WTC11 (cell line): Measurements from ENCODE around the gene COPB2. TPM values are rescaled to one million over a fixed set of nuclear protein-coding genes. Genes with fewer than 3 reads are reported as not detected.

ENCODE experiments used
- ATAC-seq: fragments of 200-7000 bp; cut with Tn5 transposase; 2 replicates; pipeline ENCODE4 v1.10.0; 2021; ENCODE audit warnings: mild to moderate bottlenecking, moderate library complexity
- CTCF ChIA-PET: fragments of 300-600 bp; sonication (Branson Sonifier 250); formaldehyde crosslinking; loops from one replicate; lab custom pipeline; 2021; ENCODE audit warnings: antibody characterized with exemption; lab: Charles Lee
- POLR2A ChIA-PET: fragments of 350-600 bp; sonication (Branson Sonifier 250); formaldehyde crosslinking; loops from one replicate; lab custom pipeline; 2021; ENCODE audit warnings: antibody characterized with exemption; lab: Charles Lee
- DNase-seq: peaks from one replicate; pipeline ENCODE4 v3.0.0; 2021; ENCODE audit warnings: low spot score
- H3K27ac Mint-ChIP-seq: 2 replicates; pipeline ENCODE4 v1.8.0; 2021; ENCODE audit warnings: mixed read lengths
- H3K27me3 Mint-ChIP-seq: 2 replicates; pipeline ENCODE4 v1.8.0; 2021; ENCODE audit warnings: low read depth, mild to moderate bottlenecking, moderate library complexity, mixed read lengths
- H3K36me3 Mint-ChIP-seq: 2 replicates; pipeline ENCODE4 v1.8.0; 2021; ENCODE audit warnings: mixed read lengths
- H3K4me1 Mint-ChIP-seq: 2 replicates; pipeline ENCODE4 v1.8.0; 2022; ENCODE audit warnings: mixed read lengths
- H3K4me3 Mint-ChIP-seq: 2 replicates; pipeline ENCODE4 v1.8.0; 2021; ENCODE audit warnings: mild to moderate bottlenecking, moderate library complexity, mixed read lengths
- H3K9me3 Mint-ChIP-seq: 2 replicates; pipeline ENCODE4 v1.8.0; 2021; ENCODE audit warnings: mixed read lengths
- ATF2 ChIP-seq: sonication (generic); formaldehyde crosslinking; IDR thresholded peaks from 2 replicates; pipeline ENCODE4 v1.8.1; 2022; ENCODE audit warnings: low read depth, missing genetic modification reagents, borderline replicate concordance
- CDX4 ChIP-seq: fragments of 250-450 bp; sonication (Bioruptor Pico); IDR thresholded peaks from 2 replicates; pipeline ENCODE4 v1.9.0; 2021; ENCODE audit warnings: moderate library complexity, mild to moderate bottlenecking, inconsistent platforms, borderline replicate concordance
- ELF4 ChIP-seq: sonication (generic); formaldehyde crosslinking; IDR thresholded peaks from 2 replicates; pipeline ENCODE4 v1.8.1; 2022; ENCODE audit warnings: low read depth, mild to moderate bottlenecking, moderate library complexity, missing genetic modification reagents
- GRHL2 ChIP-seq: fragments of 250-450 bp; sonication (Bioruptor Pico); IDR thresholded peaks from 2 replicates; pipeline ENCODE4 v1.8.0; 2022; ENCODE audit warnings: mild to moderate bottlenecking, moderate library complexity; ENCODE audit not compliant: insufficient replicate concordance, severe bottlenecking
- IRF1 ChIP-seq: sonication (generic); formaldehyde crosslinking; IDR thresholded peaks from 2 replicates; pipeline ENCODE4 v1.8.0; 2023; ENCODE audit warnings: missing genetic modification reagents
- IRF2 ChIP-seq: sonication (generic); formaldehyde crosslinking; IDR thresholded peaks from 2 replicates; pipeline ENCODE4 v1.8.0; 2022; ENCODE audit warnings: low read depth, missing genetic modification reagents, borderline replicate concordance
- JUN ChIP-seq: sonication (generic); formaldehyde crosslinking; IDR thresholded peaks from 2 replicates; pipeline ENCODE4 v1.8.0; 2023; ENCODE audit warnings: mild to moderate bottlenecking, missing genetic modification reagents
- NR3C1 ChIP-seq: sonication (generic); formaldehyde crosslinking; conservative IDR thresholded peaks from 2 replicates; pipeline ENCODE4 v1.8.1; 2023; ENCODE audit warnings: low read depth, mild to moderate bottlenecking, missing genetic modification reagents
- SOX15 ChIP-seq: fragments of 250-450 bp; sonication (Bioruptor Pico); IDR thresholded peaks from 2 replicates; pipeline ENCODE4 v1.9.0; 2021; ENCODE audit warnings: mild to moderate bottlenecking
- TEAD4 ChIP-seq: sonication (generic); formaldehyde crosslinking; IDR thresholded peaks from 2 replicates; pipeline ENCODE4 v1.8.0; 2022; ENCODE audit warnings: mild to moderate bottlenecking, missing genetic modification reagents
- ZMAT4 ChIP-seq: fragments of 250-450 bp; sonication (Bioruptor Pico); IDR thresholded peaks from 2 replicates; pipeline ENCODE4 v1.9.0; 2021; ENCODE audit warnings: mild to moderate bottlenecking
- total RNA-seq: library from RNA; stranded (reverse); gene quantifications from 3 replicates; pipeline ENCODE4 v1.2.3, GENCODE V29; 2021
- TF ChIP-seq, protein P1 (sequence below): sonication (generic); formaldehyde crosslinking; IDR thresholded peaks from 2 replicates; pipeline ENCODE4 v1.8.0; 2022; ENCODE audit warnings: missing genetic modification reagents
- TF ChIP-seq, protein P2 (sequence below): fragments of 250-450 bp; sonication (Bioruptor Pico); IDR thresholded peaks from 2 replicates; pipeline ENCODE4 v1.9.0; 2021; ENCODE audit warnings: mild to moderate bottlenecking, borderline replicate concordance
- TF ChIP-seq, protein P3 (sequence below): sonication (generic); formaldehyde crosslinking; IDR thresholded peaks from 2 replicates; pipeline ENCODE4 v1.8.1; 2023; ENCODE audit warnings: mild to moderate bottlenecking, moderate library complexity, missing genetic modification reagents
- TF ChIP-seq, protein P4 (sequence below): sonication (generic); formaldehyde crosslinking; IDR thresholded peaks from 2 replicates; pipeline ENCODE4 v1.8.1; 2023; ENCODE audit warnings: mild to moderate bottlenecking, missing genetic modification reagents, moderate library complexity
- TF ChIP-seq, protein P5 (sequence below): sonication (generic); formaldehyde crosslinking; IDR thresholded peaks from 2 replicates; pipeline ENCODE4 v1.8.0; 2022; ENCODE audit warnings: mild to moderate bottlenecking, missing genetic modification reagents

Gene COPB2
- total RNA-seq, 1 experiment from 2014 or later, result 141 TPM

DNA sequence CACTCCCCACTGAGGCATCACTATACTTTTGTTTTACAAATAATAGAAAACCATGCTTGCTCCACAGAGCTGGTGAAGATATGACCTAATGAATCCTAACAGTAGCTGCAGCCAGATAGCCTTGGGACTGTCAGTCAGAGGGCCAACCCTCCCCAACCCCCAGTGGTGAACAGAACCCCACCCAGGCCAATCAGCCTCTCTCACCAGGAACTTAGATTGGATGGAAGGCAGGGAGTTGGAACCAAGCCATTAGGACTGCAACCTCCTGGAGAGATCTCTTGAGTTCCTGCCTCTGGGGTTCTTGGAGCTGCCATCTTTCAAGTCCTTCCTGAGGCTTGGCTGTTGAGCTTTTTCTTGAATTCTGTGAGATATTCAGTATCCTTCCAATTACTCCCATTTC is 48.7 kb downstream of the COPB2 start (continued):
- TF ChIP-seq, protein P1, sequence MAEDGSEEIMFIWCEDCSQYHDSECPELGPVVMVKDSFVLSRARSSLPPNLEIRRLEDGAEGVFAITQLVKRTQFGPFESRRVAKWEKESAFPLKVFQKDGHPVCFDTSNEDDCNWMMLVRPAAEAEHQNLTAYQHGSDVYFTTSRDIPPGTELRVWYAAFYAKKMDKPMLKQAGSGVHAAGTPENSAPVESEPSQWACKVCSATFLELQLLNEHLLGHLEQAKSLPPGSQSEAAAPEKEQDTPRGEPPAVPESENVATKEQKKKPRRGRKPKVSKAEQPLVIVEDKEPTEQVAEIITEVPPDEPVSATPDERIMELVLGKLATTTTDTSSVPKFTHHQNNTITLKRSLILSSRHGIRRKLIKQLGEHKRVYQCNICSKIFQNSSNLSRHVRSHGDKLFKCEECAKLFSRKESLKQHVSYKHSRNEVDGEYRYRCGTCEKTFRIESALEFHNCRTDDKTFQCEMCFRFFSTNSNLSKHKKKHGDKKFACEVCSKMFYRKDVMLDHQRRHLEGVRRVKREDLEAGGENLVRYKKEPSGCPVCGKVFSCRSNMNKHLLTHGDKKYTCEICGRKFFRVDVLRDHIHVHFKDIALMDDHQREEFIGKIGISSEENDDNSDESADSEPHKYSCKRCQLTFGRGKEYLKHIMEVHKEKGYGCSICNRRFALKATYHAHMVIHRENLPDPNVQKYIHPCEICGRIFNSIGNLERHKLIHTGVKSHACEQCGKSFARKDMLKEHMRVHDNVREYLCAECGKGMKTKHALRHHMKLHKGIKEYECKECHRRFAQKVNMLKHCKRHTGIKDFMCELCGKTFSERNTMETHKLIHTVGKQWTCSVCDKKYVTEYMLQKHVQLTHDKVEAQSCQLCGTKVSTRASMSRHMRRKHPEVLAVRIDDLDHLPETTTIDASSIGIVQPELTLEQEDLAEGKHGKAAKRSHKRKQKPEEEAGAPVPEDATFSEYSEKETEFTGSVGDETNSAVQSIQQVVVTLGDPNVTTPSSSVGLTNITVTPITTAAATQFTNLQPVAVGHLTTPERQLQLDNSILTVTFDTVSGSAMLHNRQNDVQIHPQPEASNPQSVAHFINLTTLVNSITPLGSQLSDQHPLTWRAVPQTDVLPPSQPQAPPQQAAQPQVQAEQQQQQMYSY (CRISPR knock-in tag), result no peak
- TF ChIP-seq, protein P2, sequence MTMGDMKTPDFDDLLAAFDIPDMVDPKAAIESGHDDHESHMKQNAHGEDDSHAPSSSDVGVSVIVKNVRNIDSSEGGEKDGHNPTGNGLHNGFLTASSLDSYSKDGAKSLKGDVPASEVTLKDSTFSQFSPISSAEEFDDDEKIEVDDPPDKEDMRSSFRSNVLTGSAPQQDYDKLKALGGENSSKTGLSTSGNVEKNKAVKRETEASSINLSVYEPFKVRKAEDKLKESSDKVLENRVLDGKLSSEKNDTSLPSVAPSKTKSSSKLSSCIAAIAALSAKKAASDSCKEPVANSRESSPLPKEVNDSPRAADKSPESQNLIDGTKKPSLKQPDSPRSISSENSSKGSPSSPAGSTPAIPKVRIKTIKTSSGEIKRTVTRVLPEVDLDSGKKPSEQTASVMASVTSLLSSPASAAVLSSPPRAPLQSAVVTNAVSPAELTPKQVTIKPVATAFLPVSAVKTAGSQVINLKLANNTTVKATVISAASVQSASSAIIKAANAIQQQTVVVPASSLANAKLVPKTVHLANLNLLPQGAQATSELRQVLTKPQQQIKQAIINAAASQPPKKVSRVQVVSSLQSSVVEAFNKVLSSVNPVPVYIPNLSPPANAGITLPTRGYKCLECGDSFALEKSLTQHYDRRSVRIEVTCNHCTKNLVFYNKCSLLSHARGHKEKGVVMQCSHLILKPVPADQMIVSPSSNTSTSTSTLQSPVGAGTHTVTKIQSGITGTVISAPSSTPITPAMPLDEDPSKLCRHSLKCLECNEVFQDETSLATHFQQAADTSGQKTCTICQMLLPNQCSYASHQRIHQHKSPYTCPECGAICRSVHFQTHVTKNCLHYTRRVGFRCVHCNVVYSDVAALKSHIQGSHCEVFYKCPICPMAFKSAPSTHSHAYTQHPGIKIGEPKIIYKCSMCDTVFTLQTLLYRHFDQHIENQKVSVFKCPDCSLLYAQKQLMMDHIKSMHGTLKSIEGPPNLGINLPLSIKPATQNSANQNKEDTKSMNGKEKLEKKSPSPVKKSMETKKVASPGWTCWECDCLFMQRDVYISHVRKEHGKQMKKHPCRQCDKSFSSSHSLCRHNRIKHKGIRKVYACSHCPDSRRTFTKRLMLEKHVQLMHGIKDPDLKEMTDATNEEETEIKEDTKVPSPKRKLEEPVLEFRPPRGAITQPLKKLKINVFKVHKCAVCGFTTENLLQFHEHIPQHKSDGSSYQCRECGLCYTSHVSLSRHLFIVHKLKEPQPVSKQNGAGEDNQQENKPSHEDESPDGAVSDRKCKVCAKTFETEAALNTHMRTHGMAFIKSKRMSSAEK, result no peak
- TF ChIP-seq SOX15 (CRISPR knock-in tag) (no peak), JUN (no peak), IRF2 (CRISPR knock-in tag) (no peak), ATF2 (CRISPR knock-in tag) (no peak), NR3C1 (CRISPR knock-in tag) (no peak), CDX4 (CRISPR knock-in tag) (no peak), TEAD4 (CRISPR knock-in tag) (no peak), ELF4 (CRISPR knock-in tag) (no peak)
- TF ChIP-seq, protein P3, sequence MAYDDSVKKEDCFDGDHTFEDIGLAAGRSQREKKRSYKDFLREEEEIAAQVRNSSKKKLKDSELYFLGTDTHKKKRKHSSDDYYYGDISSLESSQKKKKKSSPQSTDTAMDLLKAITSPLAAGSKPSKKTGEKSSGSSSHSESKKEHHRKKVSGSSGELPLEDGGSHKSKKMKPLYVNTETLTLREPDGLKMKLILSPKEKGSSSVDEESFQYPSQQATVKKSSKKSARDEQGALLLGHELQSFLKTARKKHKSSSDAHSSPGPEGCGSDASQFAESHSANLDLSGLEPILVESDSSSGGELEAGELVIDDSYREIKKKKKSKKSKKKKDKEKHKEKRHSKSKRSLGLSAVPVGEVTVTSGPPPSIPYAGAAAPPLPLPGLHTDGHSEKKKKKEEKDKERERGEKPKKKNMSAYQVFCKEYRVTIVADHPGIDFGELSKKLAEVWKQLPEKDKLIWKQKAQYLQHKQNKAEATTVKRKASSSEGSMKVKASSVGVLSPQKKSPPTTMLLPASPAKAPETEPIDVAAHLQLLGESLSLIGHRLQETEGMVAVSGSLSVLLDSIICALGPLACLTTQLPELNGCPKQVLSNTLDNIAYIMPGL (CRISPR knock-in tag), result no peak

- POLR2A ChIA-PET, result no interaction called here
- Mint-ChIP-seq H3K4me1 (no peaks in the 10 kb centered on the region; the same call in 1 of the 2 replicates), H3K4me3 (no peak overlapping the region), H3K9me3 (peaks cover 5% of the 10 kb centered on the region), H3K36me3 (no peaks in the 10 kb centered on the region), H3K27me3 (peaks cover 44% of the 10 kb centered on the region), H3K27ac (no peak overlapping the region)
- DNase-seq (no peak), ATAC-seq (no peak)
- CTCF ChIA-PET, result interaction anchor here (1.1 to 1.6 kb wide), 3 partner anchors 10 to 20 kb away, joined by 4 to 5 read pairs (median 5); no protein-coding TSS in a partner anchor
- TF ChIP-seq, protein P4, sequence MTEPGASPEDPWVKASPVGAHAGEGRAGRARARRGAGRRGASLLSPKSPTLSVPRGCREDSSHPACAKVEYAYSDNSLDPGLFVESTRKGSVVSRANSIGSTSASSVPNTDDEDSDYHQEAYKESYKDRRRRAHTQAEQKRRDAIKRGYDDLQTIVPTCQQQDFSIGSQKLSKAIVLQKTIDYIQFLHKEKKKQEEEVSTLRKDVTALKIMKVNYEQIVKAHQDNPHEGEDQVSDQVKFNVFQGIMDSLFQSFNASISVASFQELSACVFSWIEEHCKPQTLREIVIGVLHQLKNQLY, result no peak
- TF ChIP-seq, protein P5, sequence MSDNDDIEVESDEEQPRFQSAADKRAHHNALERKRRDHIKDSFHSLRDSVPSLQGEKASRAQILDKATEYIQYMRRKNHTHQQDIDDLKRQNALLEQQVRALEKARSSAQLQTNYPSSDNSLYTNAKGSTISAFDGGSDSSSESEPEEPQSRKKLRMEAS (CRISPR knock-in tag), result no peak
- TF ChIP-seq ZMAT4 (CRISPR knock-in tag) (no peak), GRHL2 (CRISPR knock-in tag) (no peak), IRF1 (CRISPR knock-in tag) (no peak)
Measured at GRCh38 chr3:139339219-139339906, 50.1 kb downstream of the COPB2 start.
